Measurements from ENCODE around the gene TP53TG3C.
"Not testable (repeated sequence)": the region's sequence is repeated elsewhere in the genome, so short reads cannot be mapped to it uniquely, and the experiment has no call there.

Gene TP53TG3C, protein sequence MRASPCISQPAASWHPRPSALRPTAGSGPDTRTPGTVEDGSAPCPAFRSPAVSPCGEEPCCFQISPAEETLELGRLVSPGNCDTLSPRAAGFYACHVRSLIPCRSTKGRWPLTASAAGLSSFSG

DNA sequence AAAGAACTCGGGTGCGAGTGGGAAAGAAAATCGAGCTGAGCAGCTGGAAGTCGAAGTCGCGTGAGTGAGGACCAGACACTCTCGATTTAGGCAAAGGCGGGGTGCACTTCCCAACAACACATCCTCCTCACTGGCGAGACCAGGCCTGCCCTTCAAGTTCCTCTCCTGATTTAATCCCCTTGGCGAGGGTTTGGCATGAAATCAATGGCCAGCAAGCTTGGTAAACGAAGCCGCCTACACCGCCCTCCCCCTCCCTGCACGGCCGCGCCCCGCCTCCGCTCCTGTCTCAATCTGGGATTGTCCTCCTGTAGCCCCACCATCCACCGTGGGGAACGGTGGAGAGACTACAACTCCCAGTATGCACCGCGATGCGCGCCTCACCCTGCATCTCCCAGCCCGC lies at the start of gene TP53TG3C:
TP53TG3C (plus strand) TSS at position 301 of the 400 bp plus-strand sequence; CDS start at position 369, 68 bp downstream.
- H3K4me3 ChIP-seq (IDR thresholded peaks at IDR 0.05; ENCODE audit: insufficient read depth, low read depth, low read length); H3K4me1 ChIP-seq (ENCODE audit: low read depth, poor library complexity, severe bottlenecking); H3K4me2 ChIP-seq; H3K36me3 ChIP-seq (ENCODE audit: insufficient read depth); H4K20me1 ChIP-seq (ENCODE audit: insufficient read depth); H2AFZ ChIP-seq (ENCODE audit: low read depth); H3K27me3 ChIP-seq (ENCODE audit: insufficient read depth, low read depth); H3K9ac ChIP-seq; H3K79me2 ChIP-seq (ENCODE audit: insufficient read depth, low read depth); H3K27ac ChIP-seq: not testable (repeated sequence)

Measured in KMS-11 (cell line).